Kidney (tissue), 22 donors: ENCODE results near the gene NR3C1. TPM values are rescaled to one million over a fixed set of nuclear protein-coding genes. Genes with fewer than 3 reads are reported as not detected.

Experiments used
- DNase-seq, 5 donors: peaks; one replicate each; pipeline ENCODE4 v3.0.0-alpha.2; 2013 to 2020
- FAIRE-seq: peaks from 2 replicates; lab custom pipeline; 2012; peaks lifted over from hg19 to GRCh38; lab: Jason Lieb, UNC
- H3K27ac ChIP-seq, 2 donors: one replicate each; pipeline ENCODE4 v1.7.0; 2013; ENCODE audit warnings: low read depth in 2 of 2, low read length in 2 of 2, inconsistent platforms in 1 of 2
- H3K27me3 ChIP-seq: one replicate; pipeline ENCODE4 v1.7.1; 2013; ENCODE audit warnings: low read length, inconsistent platforms; ENCODE audit not compliant: control insufficient read depth, insufficient read depth
- H3K36me3 ChIP-seq, 3 donors: one replicate each; pipeline versions ENCODE4 v1.7.0 to v1.7.1; 2013; ENCODE audit warnings: low read length in 3 of 3, control low read depth in 1 of 3, inconsistent platforms in 1 of 3; ENCODE audit not compliant: insufficient read depth in 3 of 3, control insufficient read depth in 2 of 3
- H3K4me1 ChIP-seq, 3 donors: one replicate each; pipeline versions ENCODE4 v1.7.0 to v1.7.1; 2013; ENCODE audit warnings: low read length in 3 of 3, inconsistent platforms in 1 of 3, low read depth in 1 of 3; ENCODE audit not compliant: control insufficient read depth in 2 of 3, insufficient read depth in 2 of 3
- H3K4me3 ChIP-seq, 3 donors: one replicate each; pipeline versions ENCODE4 v1.7.0 to v1.8.1; 2013; ENCODE audit warnings: low read length in 3 of 3, control low read depth in 1 of 3, inconsistent platforms in 1 of 3
- H3K9ac ChIP-seq, 3 donors: one replicate each; pipeline versions ENCODE4 v1.7.0 to v1.7.1; 2013; ENCODE audit warnings: low read length in 3 of 3, control low read depth in 1 of 3, inconsistent platforms in 1 of 3
- H3K9me3 ChIP-seq, 3 donors: one replicate each; pipeline versions ENCODE4 v1.7.0 to v1.7.1; 2013; ENCODE audit warnings: low read length in 3 of 3, control low read depth in 1 of 3, inconsistent platforms in 1 of 3; ENCODE audit not compliant: control insufficient read depth in 2 of 3, insufficient read depth in 1 of 3
- intact Hi-C: fragments of 100-400 bp; cut with DNase I; formaldehyde crosslinking; loops from one replicate; pipeline ENCODE4 v1.11.1; 2022
- long read RNA-seq, 10 donors: library from polyadenylated mRNA in 1 of 10; unstranded in 1 of 10; transcript quantifications; one replicate each; pipeline ENCODE4 v2.0.0 and lab custom pipeline, GENCODE V29; 2021 to 2026
- polyA plus RNA-seq: library from polyadenylated mRNA; stranded (reverse); fragments of 350-450 nt; fragmentation: Illumina TruSeq; extraction: RNeasy Lipid Tissue Mini Kit (QIAGEN cat#74804); gene quantifications from one replicate; pipeline ENCODE4 v1.2.3, GENCODE V29; 2014; ENCODE audit warnings: low read depth, low replicate concordance; ENCODE audit not compliant: insufficient read depth
- total RNA-seq: library from RNA; stranded (reverse); fragmentation: NEBNext Ultra II Directional; extraction: Animal tissue kit (Norgen Biotek cat#: 25700); gene quantifications from one replicate; pipeline ENCODE4 v1.2.1, GENCODE V29; 2021
- TF ChIP-seq, protein P1 (sequence below): IDR thresholded peaks from 3 replicates; pipeline ENCODE4 v1.5.1; 2012; ENCODE audit warnings: mild to moderate bottlenecking, moderate library complexity, borderline replicate concordance; ENCODE audit not compliant: insufficient read depth; ENCODE audit errors: extremely low read depth
- donor health status: control.
- donor health status: control.
- donor health status: control.
- donor health status: control.
- donor health status: control.
- donor health status: DM: yes; HTN: yes; CAD: no.
- donor health status: Normal renal cell carcinoma (clear cell type).

NR3C1 gene
- total RNA-seq, result 69.0 TPM
- polyA plus RNA-seq, result 23.4 TPM
- long read RNA-seq, donor 1, partial matches to known transcripts, result 0 of 1 reads
- long read RNA-seq, donor 1, other reads (novel, unspliced or antisense), result 0 of 1 reads
- long read RNA-seq, donor 2, full-length matches to known transcripts, result 6 of 6 reads
- long read RNA-seq, donor 2, partial matches to known transcripts, result 0 of 6 reads
- long read RNA-seq, donor 2, other reads (novel, unspliced or antisense), result 0 of 6 reads
- long read RNA-seq, donor 3, full-length matches to known transcripts, result 1 of 1 reads
- long read RNA-seq, donor 3, partial matches to known transcripts, result 0 of 1 reads
- long read RNA-seq, donor 3, other reads (novel, unspliced or antisense), result 0 of 1 reads
- long read RNA-seq, donor 4, partial matches to known transcripts, result 0 of 1 reads
- long read RNA-seq, donor 4, other reads (novel, unspliced or antisense), result 0 of 1 reads
- long read RNA-seq, donor 5, result 0 reads
- long read RNA-seq, donor 6, partial matches to known transcripts, result 7 of 8 reads
- long read RNA-seq, donor 6, other reads (novel, unspliced or antisense), result 0 of 8 reads
- long read RNA-seq, donor 7, full-length matches to known transcripts, result 10 of 58 reads
- long read RNA-seq, donor 7, partial matches to known transcripts, result 42 of 58 reads
- long read RNA-seq, donor 7, other reads (novel, unspliced or antisense), result 6 of 58 reads
- long read RNA-seq, donor 8, full-length matches to known transcripts, result 2 of 2 reads
- long read RNA-seq, donor 8, partial matches to known transcripts, result 0 of 2 reads
- long read RNA-seq, donor 8, other reads (novel, unspliced or antisense), result 0 of 2 reads
- long read RNA-seq, donor 9, partial matches to known transcripts, result 0 of 1 reads
- long read RNA-seq, donor 9, other reads (novel, unspliced or antisense), result 0 of 1 reads
- long read RNA-seq, donor 10, full-length matches to known transcripts, result 1 of 1 reads
- long read RNA-seq, donor 10, partial matches to known transcripts, result 0 of 1 reads
- long read RNA-seq, donor 10, other reads (novel, unspliced or antisense), result 0 of 1 reads

DNA sequence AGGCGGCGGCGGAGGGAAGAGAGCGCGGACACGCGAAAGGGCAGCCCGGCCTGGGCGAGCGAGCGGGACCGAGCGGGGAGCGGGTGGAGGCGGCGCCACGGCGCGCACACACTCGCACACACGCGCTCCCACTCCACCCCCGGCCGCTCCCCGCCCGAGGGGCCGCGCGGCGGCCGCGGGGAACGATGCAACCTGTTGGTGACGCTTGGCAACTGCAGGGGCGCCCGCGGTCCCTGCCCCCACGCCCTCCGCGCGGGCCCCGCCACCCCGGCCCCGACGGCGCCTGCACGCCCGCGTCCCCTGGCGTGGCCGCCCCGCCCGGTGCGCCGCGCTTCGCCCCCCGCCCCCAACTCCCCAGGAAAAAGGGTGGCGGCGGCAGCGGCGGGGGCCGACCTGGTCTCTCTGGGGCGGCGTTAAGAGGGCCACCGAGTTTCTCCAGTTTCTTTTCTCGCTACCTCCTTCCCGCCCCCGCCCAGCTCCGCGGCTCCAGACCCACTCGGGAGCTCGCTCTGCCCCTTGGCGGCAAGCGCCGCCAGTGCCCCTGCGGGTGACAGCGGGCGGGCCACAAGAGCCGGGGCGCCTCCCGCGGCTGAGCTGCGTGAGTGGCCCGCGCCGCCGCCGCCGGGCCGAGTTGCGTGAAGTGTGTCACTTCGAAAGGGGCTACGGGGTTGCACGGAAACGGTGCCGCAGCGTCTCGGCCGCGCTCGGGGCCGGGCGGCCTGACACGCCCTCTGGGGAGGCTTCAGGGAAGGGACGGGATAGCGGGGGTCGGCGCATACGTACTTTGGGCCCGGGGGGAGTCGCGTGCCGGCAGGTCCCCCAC is at the start of gene NR3C1:
TSS of gene NR3C1 (minus strand) at position 94 of the 823 bp plus-strand sequence. CDS start 2,847 bp downstream, outside the sequence.
- intact Hi-C loops, result no loop called here
- H3K27ac ChIP-seq, result peak within 1 kb of the TSS; percentile 96 to 99
- peak within 1 kb of the TSS; percentile 57 to 71 (median 63) for H3K9ac ChIP-seq
- peak within 1 kb of the TSS; percentile 47 to 91 (median 90) for H3K4me3 ChIP-seq
- no peaks in the 10 kb centered on the region for H3K36me3 ChIP-seq
- H3K9me3 ChIP-seq, result no peaks in the 10 kb centered on the region
- peak; percentile 75 to 96 (median 87) for DNase-seq
- TF ChIP-seq, protein P1, sequence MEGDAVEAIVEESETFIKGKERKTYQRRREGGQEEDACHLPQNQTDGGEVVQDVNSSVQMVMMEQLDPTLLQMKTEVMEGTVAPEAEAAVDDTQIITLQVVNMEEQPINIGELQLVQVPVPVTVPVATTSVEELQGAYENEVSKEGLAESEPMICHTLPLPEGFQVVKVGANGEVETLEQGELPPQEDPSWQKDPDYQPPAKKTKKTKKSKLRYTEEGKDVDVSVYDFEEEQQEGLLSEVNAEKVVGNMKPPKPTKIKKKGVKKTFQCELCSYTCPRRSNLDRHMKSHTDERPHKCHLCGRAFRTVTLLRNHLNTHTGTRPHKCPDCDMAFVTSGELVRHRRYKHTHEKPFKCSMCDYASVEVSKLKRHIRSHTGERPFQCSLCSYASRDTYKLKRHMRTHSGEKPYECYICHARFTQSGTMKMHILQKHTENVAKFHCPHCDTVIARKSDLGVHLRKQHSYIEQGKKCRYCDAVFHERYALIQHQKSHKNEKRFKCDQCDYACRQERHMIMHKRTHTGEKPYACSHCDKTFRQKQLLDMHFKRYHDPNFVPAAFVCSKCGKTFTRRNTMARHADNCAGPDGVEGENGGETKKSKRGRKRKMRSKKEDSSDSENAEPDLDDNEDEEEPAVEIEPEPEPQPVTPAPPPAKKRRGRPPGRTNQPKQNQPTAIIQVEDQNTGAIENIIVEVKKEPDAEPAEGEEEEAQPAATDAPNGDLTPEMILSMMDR, result peak; percentile 73
- H3K27me3 ChIP-seq, result peaks cover 4% of the 10 kb centered on the region
- peaks cover 0 to 3% (median 3%) of the 10 kb centered on the region in 3 donors for H3K4me1 ChIP-seq
- no peak for FAIRE-seq

DNA sequence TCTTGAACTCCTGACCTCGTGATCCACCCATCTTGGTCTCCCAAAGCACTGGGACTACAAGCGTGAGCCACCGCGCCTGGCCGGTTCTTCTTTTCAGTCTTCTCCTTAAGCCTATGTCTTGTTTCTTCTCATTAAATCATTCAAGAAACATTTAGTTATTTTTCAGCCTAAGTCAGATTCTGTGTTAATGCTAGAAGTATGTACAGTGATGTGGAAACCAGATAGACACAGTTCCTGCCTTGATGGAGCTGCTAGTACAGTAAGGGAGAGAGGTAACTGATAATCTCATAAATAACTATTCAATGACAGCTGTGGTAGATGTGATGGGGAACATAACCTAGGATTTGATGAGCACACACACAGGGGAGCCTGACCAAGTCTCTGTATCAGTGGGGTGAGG is 46.3 kb upstream of the NR3C1 start:
- DNase-seq, result no peak
- intact Hi-C loops, result no loop called here
- Histone ChIP-seq H3K9ac (no peak overlapping the region), H3K36me3 (no peaks in the 10 kb centered on the region), H3K4me3 (no peak overlapping the region), H3K27me3 (no peaks in the 10 kb centered on the region), H3K4me1 (no peaks in the 10 kb centered on the region), H3K9me3 (no peaks in the 10 kb centered on the region), H3K27ac (no peak overlapping the region)
- TF ChIP-seq, protein P1, result no peak
- no peak for FAIRE-seq

DNA sequence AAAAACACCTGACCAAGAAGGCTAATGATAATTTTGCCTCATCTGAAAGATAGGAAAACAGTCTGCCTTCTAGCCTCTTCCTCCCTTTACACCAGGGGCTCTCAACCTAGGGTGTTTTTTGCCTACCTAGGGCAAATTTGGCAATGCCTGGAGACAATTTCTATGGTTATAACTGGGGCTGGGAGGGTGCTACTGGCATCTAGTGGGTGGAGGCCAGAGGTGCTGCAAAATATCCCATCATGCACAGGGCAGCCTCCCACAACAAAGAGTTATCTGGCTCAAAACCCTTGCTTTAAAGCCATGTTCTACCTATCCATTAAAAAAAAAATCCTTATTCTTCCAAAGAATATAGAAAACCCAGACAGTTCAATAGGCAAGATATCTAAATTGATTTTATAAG is 45.0 kb upstream of the NR3C1 start:
- TF ChIP-seq, protein P1, result no peak
- no peaks in the 10 kb centered on the region for H3K36me3 ChIP-seq
- DNase-seq, result no peak
- H3K4me1 ChIP-seq, result no peaks in the 10 kb centered on the region
- H3K9ac ChIP-seq, result no peak overlapping the region
- no peak overlapping the region for H3K4me3 ChIP-seq
- no peak overlapping the region for H3K27ac ChIP-seq
- FAIRE-seq, result no peak
- intact Hi-C loops, result no loop called here
- H3K9me3 ChIP-seq, result no peaks in the 10 kb centered on the region
- no peaks in the 10 kb centered on the region for H3K27me3 ChIP-seq
